Hepatocyte (in vitro differentiated cells): ENCODE data around the gene SLC40A1. TPM values are rescaled to one million over a fixed set of nuclear protein-coding genes. Genes with fewer than 3 reads are reported as not detected.

Experiments used
- DNase-seq: peaks from one replicate; pipeline ENCODE4 v3.0.0-alpha.2; 2016; ENCODE audit warnings: low spot score
- H2AFZ ChIP-seq: fragments of 200-600 bp; sonication (generic); 2 replicates; pipeline ENCODE4 v1.6.0; 2016; ENCODE audit warnings: antibody characterized with exemption, mild to moderate bottlenecking
- H3K27ac ChIP-seq: fragments of 200-600 bp; sonication (generic); 2 replicates; pipeline ENCODE4 v1.5.1; 2016; ENCODE audit warnings: mild to moderate bottlenecking
- H3K27me3 ChIP-seq: fragments of 200-600 bp; sonication (generic); 2 replicates; pipeline ENCODE4 v1.6.1; 2016
- H3K36me3 ChIP-seq: fragments of 200-600 bp; sonication (generic); replicated peaks from 2 replicates; pipeline ENCODE4 v1.5.1; 2016; ENCODE audit warnings: low read depth; ENCODE audit not compliant: insufficient read depth
- H3K4me1 ChIP-seq: fragments of 200-600 bp; sonication (generic); 2 replicates; pipeline ENCODE4 v1.5.1; 2016; ENCODE audit warnings: mild to moderate bottlenecking, moderate library complexity; ENCODE audit not compliant: insufficient read depth
- H3K4me2 ChIP-seq: fragments of 200-600 bp; sonication (generic); 2 replicates; pipeline ENCODE4 v1.6.0; 2016
- H3K4me3 ChIP-seq: fragments of 200-600 bp; sonication (generic); 2 replicates; pipeline ENCODE4 v1.5.1; 2016; ENCODE audit warnings: mild to moderate bottlenecking
- H3K79me2 ChIP-seq: fragments of 200-600 bp; sonication (generic); 2 replicates; pipeline ENCODE4 v1.6.0; 2017; ENCODE audit warnings: mild to moderate bottlenecking
- H3K9me2 ChIP-seq: fragments of 200-600 bp; sonication (generic); replicated peaks from 2 replicates; pipeline ENCODE4 v1.6.0; 2017; ENCODE audit warnings: mild to moderate bottlenecking; ENCODE audit not compliant: insufficient read depth
- H3K9me3 ChIP-seq: fragments of 200-600 bp; sonication (generic); 2 replicates; pipeline ENCODE4 v1.5.1; 2016; ENCODE audit warnings: low read depth, mild to moderate bottlenecking
- H4K20me1 ChIP-seq: fragments of 200-600 bp; sonication (generic); 2 replicates; pipeline ENCODE4 v1.6.0; 2016; ENCODE audit warnings: mild to moderate bottlenecking; ENCODE audit not compliant: insufficient read depth, poor library complexity, severe bottlenecking
- EZH2 ChIP-seq: fragments of 200-600 bp; sonication (generic); IDR thresholded peaks from 2 replicates; pipeline ENCODE4 v1.6.1; 2016; ENCODE audit warnings: antibody characterized with exemption, mild to moderate bottlenecking, borderline replicate concordance
- EZH2phosphoT487 ChIP-seq: fragments of 200-600 bp; sonication (generic); IDR thresholded peaks from one replicate; pipeline ENCODE4 v1.6.1; 2018; ENCODE audit warnings: antibody characterized with exemption, mild to moderate bottlenecking, low read depth, moderate library complexity; ENCODE audit not compliant: unreplicated experiment, severe bottlenecking
- WGBS: methylation state at CpG from one replicate; pipeline ENCODE4 v1.1.6; 2016; ENCODE audit warnings: low lambda C conversion rate; ENCODE audit errors: missing lambda C conversion rate; 5-methylcytosine and 5-hydroxymethylcytosine counted together
- polyA plus RNA-seq: library from polyadenylated mRNA; unstranded; fragments of >200 nt; fragmentation: Nextera tagmentation; extraction: Ambion mirVana; gene quantifications from 2 replicates; pipeline ENCODE4 v1.2.1, GENCODE V29; 2016
- total RNA-seq: library from RNA; depleted of rRNA; stranded (reverse); fragments of >200 nt; gene quantifications from 2 replicates; pipeline ENCODE4 v1.2.3, GENCODE V29; 2014
- TF ChIP-seq, protein P1 (sequence below): fragments of 200-600 bp; sonication (generic); IDR thresholded peaks from 2 replicates; pipeline ENCODE4 v1.5.1; 2016; ENCODE audit warnings: antibody characterized with exemption, mild to moderate bottlenecking; ENCODE audit not compliant: poor library complexity

Gene SLC40A1
- total and polyA plus RNA-seq, 2 experiments from 2014 or later = 186 to 225 TPM

DNA sequence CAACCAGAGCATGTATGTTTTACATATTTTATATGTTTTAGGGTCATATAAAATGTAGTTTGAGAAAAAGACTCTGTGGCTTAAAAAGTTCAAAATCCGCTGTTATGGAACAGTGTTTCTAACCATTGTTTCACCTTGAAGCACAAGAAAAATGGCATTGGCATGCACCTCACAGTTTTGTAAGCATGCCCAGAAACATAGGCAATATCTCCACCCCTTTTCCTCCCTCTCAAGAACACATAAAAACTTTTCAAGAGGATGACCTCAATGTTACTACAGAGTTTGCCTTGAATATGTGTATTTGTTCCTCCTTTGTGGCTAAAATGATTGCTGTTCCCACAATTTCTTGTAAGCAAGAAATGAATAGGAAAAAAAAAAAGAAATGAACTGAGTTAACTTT is 29.3 kb upstream of the SLC40A1 start:
- no peaks in the 10 kb centered on the region for H3K27me3 ChIP-seq
- no peak overlapping the region for H2AFZ ChIP-seq
- no peak for TF ChIP-seq EZH2phosphoT487
- TF ChIP-seq EZH2 = no peak
- TF ChIP-seq, protein P1, sequence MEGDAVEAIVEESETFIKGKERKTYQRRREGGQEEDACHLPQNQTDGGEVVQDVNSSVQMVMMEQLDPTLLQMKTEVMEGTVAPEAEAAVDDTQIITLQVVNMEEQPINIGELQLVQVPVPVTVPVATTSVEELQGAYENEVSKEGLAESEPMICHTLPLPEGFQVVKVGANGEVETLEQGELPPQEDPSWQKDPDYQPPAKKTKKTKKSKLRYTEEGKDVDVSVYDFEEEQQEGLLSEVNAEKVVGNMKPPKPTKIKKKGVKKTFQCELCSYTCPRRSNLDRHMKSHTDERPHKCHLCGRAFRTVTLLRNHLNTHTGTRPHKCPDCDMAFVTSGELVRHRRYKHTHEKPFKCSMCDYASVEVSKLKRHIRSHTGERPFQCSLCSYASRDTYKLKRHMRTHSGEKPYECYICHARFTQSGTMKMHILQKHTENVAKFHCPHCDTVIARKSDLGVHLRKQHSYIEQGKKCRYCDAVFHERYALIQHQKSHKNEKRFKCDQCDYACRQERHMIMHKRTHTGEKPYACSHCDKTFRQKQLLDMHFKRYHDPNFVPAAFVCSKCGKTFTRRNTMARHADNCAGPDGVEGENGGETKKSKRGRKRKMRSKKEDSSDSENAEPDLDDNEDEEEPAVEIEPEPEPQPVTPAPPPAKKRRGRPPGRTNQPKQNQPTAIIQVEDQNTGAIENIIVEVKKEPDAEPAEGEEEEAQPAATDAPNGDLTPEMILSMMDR = no peak
- no peaks in the 10 kb centered on the region for H3K36me3 ChIP-seq
- no peaks in the 10 kb centered on the region for H3K79me2 ChIP-seq
- H3K4me3 ChIP-seq = no peak overlapping the region
- no peaks in the 10 kb centered on the region for H3K9me3 ChIP-seq
- DNase-seq = no peak
- H4K20me1 ChIP-seq = no peaks in the 10 kb centered on the region
- WGBS = 100% methylated on average over 1 of the region's 1 CpG
- no peaks in the 10 kb centered on the region for H3K9me2 ChIP-seq
- H3K27ac ChIP-seq = no peak overlapping the region
- no peak overlapping the region for H3K4me2 ChIP-seq
- peaks cover 24% of the 10 kb centered on the region for H3K4me1 ChIP-seq

DNA sequence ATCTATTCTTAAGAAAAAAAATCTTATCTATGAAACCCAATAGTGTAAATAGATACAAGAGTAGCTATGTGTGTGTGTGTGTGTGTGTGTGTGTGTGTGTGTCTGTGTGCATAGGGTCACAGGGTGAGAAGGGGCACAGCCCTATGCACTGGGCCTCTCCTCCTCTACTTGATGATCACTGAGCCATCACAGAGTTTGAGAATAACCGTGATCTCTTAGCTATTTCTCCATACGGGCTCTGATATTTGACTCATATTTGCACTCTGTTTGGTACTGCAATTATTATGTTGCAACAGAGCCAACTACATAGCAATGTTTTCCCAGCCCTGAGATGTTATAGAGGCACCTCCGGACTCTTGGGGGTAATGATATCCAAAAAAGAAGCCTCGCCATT is 28.8 kb upstream of the SLC40A1 start:
- H3K79me2 ChIP-seq = no peaks in the 10 kb centered on the region
- no peak overlapping the region for H2AFZ ChIP-seq
- H3K36me3 ChIP-seq = no peaks in the 10 kb centered on the region
- 68% methylated on average over 4 of the region's 4 CpGs for WGBS
- H3K4me3 ChIP-seq = no peak overlapping the region
- no peaks in the 10 kb centered on the region for H3K9me2 ChIP-seq
- TF ChIP-seq, protein P1 = no peak
- no peak for TF ChIP-seq EZH2
- no peak for TF ChIP-seq EZH2phosphoT487
- H3K4me2 ChIP-seq = no peak overlapping the region
- DNase-seq = no peak
- H3K27ac ChIP-seq = peak overlapping the region; percentile 4
- no peaks in the 10 kb centered on the region for H4K20me1 ChIP-seq
- H3K27me3 ChIP-seq = no peaks in the 10 kb centered on the region
- peaks cover 21% of the 10 kb centered on the region for H3K4me1 ChIP-seq
- H3K9me3 ChIP-seq = no peaks in the 10 kb centered on the region

DNA sequence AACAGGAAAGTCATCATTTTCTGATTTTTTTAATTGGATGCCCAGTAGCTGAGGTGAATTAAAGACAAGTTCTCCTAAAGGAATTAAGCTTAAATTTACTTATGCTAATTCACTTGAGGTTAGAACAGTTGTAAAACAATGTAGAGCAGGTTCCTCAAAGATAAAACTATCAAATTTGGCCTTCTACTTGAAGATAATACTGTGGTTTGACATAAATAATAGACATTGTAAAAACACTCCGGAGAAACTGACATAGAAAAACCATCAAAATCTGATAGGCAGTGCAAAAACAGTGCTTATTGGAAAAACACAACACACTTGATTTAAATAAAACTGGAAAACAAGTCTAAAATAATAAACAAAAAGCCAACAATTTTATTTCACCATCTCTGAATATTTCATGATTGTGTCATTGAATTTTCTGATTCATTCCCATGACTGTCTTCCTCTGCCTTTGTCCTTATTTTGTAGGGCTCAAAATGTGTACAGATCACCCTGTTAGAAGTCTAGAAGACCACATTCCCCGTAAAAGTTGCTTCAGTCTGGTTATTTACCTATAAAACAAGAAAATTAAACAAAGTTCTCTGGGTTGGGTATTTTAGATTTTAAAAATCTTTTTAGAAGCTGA is 28.3 kb upstream of the SLC40A1 start:
- H3K79me2 ChIP-seq = no peaks in the 10 kb centered on the region
- 46% methylated on average over 2 of the region's 2 CpGs for WGBS
- no peaks in the 10 kb centered on the region for H3K9me3 ChIP-seq
- H3K27ac ChIP-seq = peak overlapping the region; percentile 4
- no peaks in the 10 kb centered on the region for H3K9me2 ChIP-seq
- H3K36me3 ChIP-seq = no peaks in the 10 kb centered on the region
- no peak overlapping the region for H2AFZ ChIP-seq
- no peak for DNase-seq
- no peak overlapping the region for H3K4me3 ChIP-seq
- peaks cover 21% of the 10 kb centered on the region for H3K4me1 ChIP-seq
- TF ChIP-seq, protein P1 = no peak
- TF ChIP-seq EZH2 (no peak), EZH2phosphoT487 (no peak)
- no peaks in the 10 kb centered on the region for H4K20me1 ChIP-seq
- H3K4me2 ChIP-seq = no peak overlapping the region
- no peaks in the 10 kb centered on the region for H3K27me3 ChIP-seq

DNA sequence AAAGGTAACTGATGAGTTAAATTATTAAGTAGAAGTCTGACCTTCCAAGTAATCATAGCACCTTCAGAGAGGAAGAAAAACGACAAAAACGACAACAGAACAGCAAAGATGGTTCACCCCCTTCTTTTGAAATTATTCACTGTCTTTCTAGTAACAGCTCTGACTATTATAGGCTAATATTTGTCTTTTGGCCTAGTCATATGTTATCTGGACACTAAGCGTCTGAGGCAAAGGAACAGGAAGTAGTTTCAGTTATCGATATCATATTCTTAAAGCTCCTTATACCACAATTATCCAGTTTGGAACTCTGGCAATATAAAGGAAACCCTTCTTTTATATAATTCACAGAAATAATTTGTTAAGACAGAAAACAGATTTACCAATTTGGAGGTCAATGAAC is 27.6 kb upstream of the SLC40A1 start:
- Histone ChIP-seq H3K27ac (no peak overlapping the region), H3K36me3 (no peaks in the 10 kb centered on the region), H3K4me2 (no peak overlapping the region), H3K27me3 (no peaks in the 10 kb centered on the region), H3K9me2 (no peaks in the 10 kb centered on the region), H3K4me1 (peaks cover 14% of the 10 kb centered on the region), H4K20me1 (no peaks in the 10 kb centered on the region), H3K79me2 (no peaks in the 10 kb centered on the region), H3K9me3 (no peaks in the 10 kb centered on the region), H3K4me3 (no peak overlapping the region), H2AFZ (no peak overlapping the region)
- no peak for DNase-seq
- 81% methylated on average over 4 of the region's 4 CpGs for WGBS
- TF ChIP-seq, protein P1 = no peak
- TF ChIP-seq EZH2 = no peak
- no peak for TF ChIP-seq EZH2phosphoT487
